Neural crest cell (in vitro differentiated cells): ENCODE measurements around the gene TPRN. TPM values are rescaled to one million over a fixed set of nuclear protein-coding genes. Genes with fewer than 3 reads are reported as not detected.

Experiments used
- DNase-seq: peaks from one replicate; pipeline ENCODE4 v3.0.0; 2021; ENCODE audit warnings: low read depth, mixed read lengths, low spot score
- H3K27ac Mint-ChIP-seq: one replicate; pipeline ENCODE4 v1.8.0; 2021; ENCODE audit warnings: mild to moderate bottlenecking, mixed read lengths; ENCODE audit not compliant: unreplicated experiment
- H3K27me3 Mint-ChIP-seq: 2 replicates; pipeline ENCODE4 v1.8.0; 2021; ENCODE audit warnings: low read depth, mild to moderate bottlenecking, mixed read lengths
- H3K36me3 Mint-ChIP-seq: 2 replicates; pipeline ENCODE4 v1.8.0; 2021; ENCODE audit warnings: low read depth, mild to moderate bottlenecking, mixed read lengths
- H3K4me1 Mint-ChIP-seq: 2 replicates; pipeline ENCODE4 v1.8.0; 2021; ENCODE audit warnings: mixed read lengths
- H3K4me3 Mint-ChIP-seq: one replicate; pipeline ENCODE4 v1.8.0; 2021; ENCODE audit warnings: mild to moderate bottlenecking, mixed read lengths
- H3K9me3 Mint-ChIP-seq: 2 replicates; pipeline ENCODE4 v1.8.0; 2021; ENCODE audit warnings: mixed read lengths
- total RNA-seq: library from RNA; stranded (reverse); gene quantifications from 2 replicates; pipeline ENCODE4 v1.2.1, GENCODE V29; 2021
- TF ChIP-seq, protein P1 (sequence below): fragments of 200-600 bp; sonication (generic); conservative IDR thresholded peaks from 2 replicates; pipeline ENCODE4 v1.5.0; 2021; ENCODE audit warnings: antibody characterized with exemption, mild to moderate bottlenecking

Gene TPRN
- total RNA-seq, 1 donor from 2014 or later: 25.1 TPM

DNA sequence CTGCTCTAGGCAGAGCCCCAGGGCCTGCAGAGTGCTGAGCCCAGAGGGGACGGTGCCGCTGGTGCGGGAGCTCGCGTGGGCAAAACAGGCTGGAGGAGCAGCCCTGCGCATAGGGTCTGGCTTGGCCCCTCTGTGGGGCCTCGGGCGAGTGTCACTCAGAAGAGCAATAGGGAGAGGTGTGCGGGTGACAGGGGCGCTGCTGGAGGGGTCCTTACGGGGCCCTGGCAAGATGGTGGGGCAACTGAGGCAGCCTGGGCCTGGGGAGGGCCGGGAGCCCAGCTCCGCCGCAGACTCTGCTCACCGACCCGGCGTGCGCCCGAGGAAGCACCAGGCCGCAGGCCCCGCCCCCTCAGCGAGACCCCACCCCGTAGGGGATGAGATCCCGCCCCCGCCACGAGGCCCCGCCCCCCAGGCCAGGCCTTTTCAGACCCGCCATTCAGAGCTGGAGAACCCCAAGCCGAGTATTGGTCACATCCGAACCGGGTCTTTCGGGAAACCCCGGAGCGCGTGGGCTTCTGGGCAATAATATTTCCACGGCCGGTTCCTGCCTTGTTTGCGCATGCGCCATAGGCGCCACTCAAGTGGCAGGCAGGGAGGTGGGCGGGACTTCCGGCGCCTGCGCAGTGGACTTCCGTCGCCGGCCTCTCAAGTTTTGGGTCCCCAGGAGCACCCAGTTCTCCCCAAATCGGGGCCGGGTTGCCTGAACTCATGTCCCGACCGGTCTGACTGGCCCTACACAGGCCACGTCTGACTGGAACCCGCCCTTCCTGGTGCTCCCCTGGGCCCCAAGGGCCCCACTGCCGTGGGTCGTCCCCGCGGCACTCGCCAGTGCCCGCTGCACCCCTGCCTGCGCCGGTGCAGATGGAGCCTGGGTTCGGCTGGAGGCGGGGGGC lies 22.8 kb upstream of the TPRN start:
- no peaks in the 10 kb centered on the region for H3K9me3 Mint-ChIP-seq
- DNase-seq: peak; percentile 92
- peak overlapping the region; percentile 81 for H3K27ac Mint-ChIP-seq
- H3K4me1 Mint-ChIP-seq: peaks cover 4% of the 10 kb centered on the region
- peak overlapping the region; percentile 85 for H3K4me3 Mint-ChIP-seq
- no peaks in the 10 kb centered on the region for H3K36me3 Mint-ChIP-seq
- TF ChIP-seq, protein P1, sequence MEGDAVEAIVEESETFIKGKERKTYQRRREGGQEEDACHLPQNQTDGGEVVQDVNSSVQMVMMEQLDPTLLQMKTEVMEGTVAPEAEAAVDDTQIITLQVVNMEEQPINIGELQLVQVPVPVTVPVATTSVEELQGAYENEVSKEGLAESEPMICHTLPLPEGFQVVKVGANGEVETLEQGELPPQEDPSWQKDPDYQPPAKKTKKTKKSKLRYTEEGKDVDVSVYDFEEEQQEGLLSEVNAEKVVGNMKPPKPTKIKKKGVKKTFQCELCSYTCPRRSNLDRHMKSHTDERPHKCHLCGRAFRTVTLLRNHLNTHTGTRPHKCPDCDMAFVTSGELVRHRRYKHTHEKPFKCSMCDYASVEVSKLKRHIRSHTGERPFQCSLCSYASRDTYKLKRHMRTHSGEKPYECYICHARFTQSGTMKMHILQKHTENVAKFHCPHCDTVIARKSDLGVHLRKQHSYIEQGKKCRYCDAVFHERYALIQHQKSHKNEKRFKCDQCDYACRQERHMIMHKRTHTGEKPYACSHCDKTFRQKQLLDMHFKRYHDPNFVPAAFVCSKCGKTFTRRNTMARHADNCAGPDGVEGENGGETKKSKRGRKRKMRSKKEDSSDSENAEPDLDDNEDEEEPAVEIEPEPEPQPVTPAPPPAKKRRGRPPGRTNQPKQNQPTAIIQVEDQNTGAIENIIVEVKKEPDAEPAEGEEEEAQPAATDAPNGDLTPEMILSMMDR: no peak
- peaks cover 6% of the 10 kb centered on the region for H3K27me3 Mint-ChIP-seq

DNA sequence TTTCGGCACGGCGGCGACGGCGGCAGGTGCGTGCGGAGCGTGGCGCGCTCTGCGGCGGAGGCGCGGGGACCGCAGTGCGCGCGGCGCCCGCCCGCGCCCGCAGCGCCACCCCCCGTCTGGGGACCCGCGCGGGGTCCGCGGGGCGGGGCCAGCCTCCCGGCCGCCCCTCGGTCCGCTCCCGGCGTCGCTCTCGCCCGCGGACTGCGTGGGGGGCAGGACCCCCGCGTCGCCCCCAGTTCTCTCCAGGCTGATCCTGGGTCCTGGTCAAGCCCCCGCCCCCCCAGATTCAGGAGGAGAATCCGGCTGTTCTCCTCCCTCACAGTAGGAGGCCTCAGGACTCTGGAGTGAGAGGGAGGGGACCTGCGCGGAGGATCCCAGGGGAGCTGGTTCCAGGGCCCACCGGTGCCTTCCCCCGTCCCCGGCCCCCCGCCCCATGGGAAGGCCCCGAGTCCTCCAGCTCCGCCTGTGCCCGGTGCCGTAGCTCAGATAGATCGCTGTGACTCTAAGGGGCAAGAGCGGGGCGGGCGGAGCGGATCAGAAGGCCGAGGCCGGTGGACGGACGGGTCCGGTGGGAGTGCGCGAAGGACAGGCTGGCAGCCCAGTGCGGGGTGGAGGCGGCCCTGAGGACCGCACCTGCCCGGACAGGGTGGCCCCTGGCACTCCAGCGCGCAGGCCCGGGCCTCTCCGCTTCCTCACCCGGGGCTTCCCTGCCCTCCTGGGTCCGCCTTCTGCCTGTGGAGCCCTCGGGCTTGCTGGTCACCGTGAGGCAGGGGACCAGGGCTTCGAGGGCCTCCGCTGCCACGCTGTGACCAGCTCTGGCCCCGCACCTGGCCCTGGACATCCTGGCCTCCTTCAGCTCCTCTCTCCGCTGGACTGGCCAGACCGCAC lies 21.9 kb upstream of the TPRN start, which contains the start of gene RNF208:
RNF208 (minus strand) TSS at position 51 of the 888 bp plus-strand sequence. CDS start 1,028 bp downstream, outside the sequence.
- H3K27me3 Mint-ChIP-seq: peaks cover 3% of the 10 kb centered on the region
- H3K27ac Mint-ChIP-seq: peak within 1 kb of the TSS; percentile 81
- peak within 1 kb of the TSS; percentile 85 for H3K4me3 Mint-ChIP-seq
- TF ChIP-seq, protein P1: no peak
- peaks cover under 1% of the 10 kb centered on the region for H3K4me1 Mint-ChIP-seq
- no peaks in the 10 kb centered on the region for H3K36me3 Mint-ChIP-seq
- DNase-seq: no peak
- H3K9me3 Mint-ChIP-seq: no peaks in the 10 kb centered on the region

DNA sequence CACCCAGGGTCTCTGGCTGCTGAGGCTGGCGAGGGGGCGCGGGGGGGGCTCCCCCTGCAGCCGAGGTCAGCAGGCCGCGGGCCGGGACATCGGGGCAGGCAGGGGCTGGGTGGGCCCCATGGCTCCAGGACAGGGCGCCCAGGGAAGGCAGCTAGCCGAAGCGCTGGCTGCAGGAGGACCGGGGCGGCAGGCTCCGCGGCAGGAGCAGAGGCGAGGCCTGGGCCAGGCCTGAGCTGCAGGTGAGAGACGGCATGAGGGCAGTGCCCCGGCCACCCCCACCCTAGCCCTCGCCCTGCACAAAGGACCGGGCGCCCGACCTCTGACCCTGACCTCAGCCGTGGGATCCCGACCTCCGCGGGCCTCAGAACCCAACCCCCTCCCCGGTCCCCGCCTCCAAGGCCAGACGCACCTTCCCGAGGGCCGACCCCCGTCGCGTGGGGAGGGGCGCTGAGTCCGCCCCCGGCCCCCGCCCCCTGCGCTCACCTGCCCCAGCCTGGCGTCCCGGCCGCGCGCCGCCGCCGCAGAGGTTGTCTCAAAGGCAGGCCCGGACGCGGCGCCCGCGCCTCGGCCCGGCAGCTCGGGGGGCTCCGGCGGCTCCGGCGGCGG lies 21.1 kb upstream of the TPRN start:
- Mint-ChIP-seq H3K27me3 (peaks cover 2% of the 10 kb centered on the region), H3K4me3 (no peak overlapping the region), H3K4me1 (no peaks in the 10 kb centered on the region), H3K9me3 (no peaks in the 10 kb centered on the region), H3K27ac (no peak overlapping the region), H3K36me3 (no peaks in the 10 kb centered on the region)
- TF ChIP-seq, protein P1: no peak
- DNase-seq: no peak

DNA sequence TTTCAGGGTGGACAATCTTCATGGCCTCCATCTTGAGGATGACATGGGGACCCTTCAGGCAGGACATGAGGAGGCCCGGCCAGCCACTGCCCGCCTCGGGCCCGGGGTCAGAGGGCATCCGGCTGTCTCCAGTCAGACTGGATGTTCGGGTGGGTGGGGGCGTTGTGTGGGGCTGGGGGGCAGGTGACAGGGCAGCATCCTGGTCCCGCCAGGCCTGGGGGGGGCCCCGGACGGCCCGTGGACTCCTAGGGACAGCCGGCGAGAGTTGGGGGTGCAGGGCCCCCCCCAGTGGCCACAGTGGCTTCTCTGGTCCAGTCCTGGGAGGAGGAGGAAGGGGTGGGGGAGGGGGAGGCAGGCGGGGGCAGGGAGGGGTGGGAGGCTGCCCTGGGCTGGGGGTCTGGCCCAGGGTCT lies 20.6 kb upstream of the TPRN start:
- no peaks in the 10 kb centered on the region for H3K4me1 Mint-ChIP-seq
- no peaks in the 10 kb centered on the region for H3K36me3 Mint-ChIP-seq
- DNase-seq: no peak
- TF ChIP-seq, protein P1: no peak
- peak overlapping the region; percentile 54 for H3K4me3 Mint-ChIP-seq
- H3K9me3 Mint-ChIP-seq: no peaks in the 10 kb centered on the region
- H3K27ac Mint-ChIP-seq: no peak overlapping the region
- H3K27me3 Mint-ChIP-seq: peaks cover 2% of the 10 kb centered on the region
